ENCODE data around the gene USP3. TPM values are rescaled to one million over a fixed set of nuclear protein-coding genes. Genes with fewer than 3 reads are reported as not detected.

The USP3 gene
- total and polyA plus RNA-seq, 9 of the 15 experiments (the other 6 are each of a cell fraction or from before 2014, with no cell fraction given) = 17.3 to 54.3 (median 34.8) TPM

DNA sequence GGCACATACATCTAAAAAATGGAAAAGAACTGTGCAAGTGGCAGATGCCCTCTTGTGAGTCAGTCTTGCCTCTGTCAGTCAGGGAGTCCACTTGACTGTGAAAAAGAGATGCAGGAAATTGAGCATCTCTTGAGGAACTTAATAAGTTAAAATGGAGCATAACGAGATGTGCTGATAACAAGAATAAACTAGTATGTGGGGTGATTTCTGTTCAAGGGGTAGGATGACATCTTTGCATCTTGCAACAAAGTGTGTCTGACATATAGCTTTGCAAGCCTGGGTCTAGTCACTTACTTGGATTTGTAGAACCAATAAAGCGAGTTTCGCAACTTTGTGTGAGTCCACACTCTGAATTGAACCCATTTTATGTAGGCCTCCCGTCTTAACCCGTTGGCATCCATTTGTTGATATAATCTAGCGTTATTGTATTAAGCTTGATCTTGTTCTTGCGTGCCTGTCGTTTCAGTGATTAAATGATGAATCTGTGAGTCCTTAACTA is 2.2 kb downstream of the USP3 start:
- FAIRE-seq (no peak), DNase-seq (ENCODE audit: extremely low read depth in 1 of 4, low spot score in 3 of 4) (no peak), ATAC-seq (no peak)
- H3K79me2 ChIP-seq (ENCODE audit: control insufficient read depth, insufficient read depth, low read length) = peaks cover 72% of the 10 kb centered on the region
- 36% methylated on average over 8 of the region's 8 CpGs for WGBS (ENCODE audit: insufficient coverage, low coverage, missing lambda C conversion rate)
- peak overlapping the region; percentile 89 for H3K4me2 ChIP-seq (ENCODE audit: insufficient read depth, low read length)
- peaks cover 5% of the 10 kb centered on the region; the same call in 1 of the 3 replicates for H3K36me3 ChIP-seq (ENCODE audit: control insufficient read depth, insufficient read depth, low read length)
- H2AFZ ChIP-seq (ENCODE audit: low read depth, low read length) = no peak overlapping the region
- peaks cover 19 to 52% of the 10 kb centered on the region in 2 experiments for H3K4me1 ChIP-seq (replicated peaks in 1 of 2; ENCODE audit: control insufficient read depth in 2 of 2, insufficient read depth in 2 of 2, low read length in 2 of 2)
- intact Hi-C loops (cut with micrococcal nuclease) = loop anchor here (5.0 kb wide), 1 partner anchor 51 kb away; no protein-coding TSS in a partner anchor
- H3K27ac ChIP-seq (ENCODE audit: extremely low read depth, low read depth, low read length) = no peak overlapping the region
- H3K9me3 ChIP-seq (replicated peaks; ENCODE audit: control insufficient read depth, insufficient read depth, low read depth, low read length) = no peaks in the 10 kb centered on the region
- H3K4me3 ChIP-seq = peak overlapping the region; percentile 87; the same call in 1 of the 2 replicates
- no TSS peak for BruUV-seq (replicated peaks)
- ChIA-PET POLR2A (interaction anchor here (3.0 to 5.4 kb wide), 2 partner anchors 11 to 15 kb away, joined by 16 to 51 read pairs; no protein-coding TSS in a partner anchor), CTCF (ENCODE audit: low intra/inter-chr PET ratio) (interaction anchor here (0.7 kb wide), 1 partner anchor 19 kb away, joined by 3 read pairs; no protein-coding TSS in a partner anchor)
- peaks cover 6% of the 10 kb centered on the region for H3K9me1 ChIP-seq (ENCODE audit: control insufficient read depth, insufficient read depth, low read length)
- H3K27me3 ChIP-seq (ENCODE audit: control insufficient read depth in 2 of 2, insufficient read depth in 2 of 2, low read length in 2 of 2) = no peaks in the 10 kb centered on the region
- H3K9ac ChIP-seq (ENCODE audit: insufficient read depth in 1 of 2, low read depth in 2 of 2, low read length in 2 of 2) = no peak overlapping the region
- peaks cover 20% of the 10 kb centered on the region; the same call in 1 of the 2 replicates for H4K20me1 ChIP-seq (replicated peaks; ENCODE audit: control insufficient read depth, insufficient read depth, low read length)
- in situ Hi-C loops (cut with MboI) = no loop called here
- TF ChIP-seq MAFF (IDR thresholded peaks at IDR 0.05; ENCODE audit: low read length) (no peak), ARID1B (IDR thresholded peaks at IDR 0.05) (no peak), CREB1 (IDR thresholded peaks at IDR 0.05) (no peak), CREB1 (CRISPR knock-in tag; IDR thresholded peaks at IDR 0.05) (no peak), EP400 (IDR thresholded peaks at IDR 0.05) (no peak), ZNF780A (CRISPR knock-in tag; IDR thresholded peaks at IDR 0.05) (no peak), FOXJ3 (CRISPR knock-in tag; IDR thresholded peaks at IDR 0.05) (no peak), TEAD1 (CRISPR knock-in tag; IDR thresholded peaks at IDR 0.05) (no peak), RBM15 (IDR thresholded peaks at IDR 0.05; ENCODE audit: insufficient read depth, low read length) (no peak), E2F3 (CRISPR knock-in tag; IDR thresholded peaks at IDR 0.05) (no peak), YBX1 (IDR thresholded peaks at IDR 0.05) (no peak), PHF20 (IDR thresholded peaks at IDR 0.05; ENCODE audit: partially characterized antibody) (no peak), ZNF175 (CRISPR knock-in tag; IDR thresholded peaks at IDR 0.05; ENCODE audit: low read depth) (no peak), THRAP3 (IDR thresholded peaks at IDR 0.05; ENCODE audit: borderline replicate concordance) (no peak), ZNF445 (CRISPR knock-in tag; IDR thresholded peaks at IDR 0.05; ENCODE audit: low read depth) (no peak), ZFP1 (CRISPR knock-in tag; IDR thresholded peaks at IDR 0.05) (no peak), ZNF263 (CRISPR knock-in tag; IDR thresholded peaks at IDR 0.05; ENCODE audit: borderline replicate concordance) (no peak), BCL6 (CRISPR knock-in tag; IDR thresholded peaks at IDR 0.05) (no peak), RBFOX2 (IDR thresholded peaks at IDR 0.05; ENCODE audit: low read depth, low read length) (peak; percentile 53; the same call in 1 of the 2 replicates)
- TF ChIP-seq, protein P1, sequence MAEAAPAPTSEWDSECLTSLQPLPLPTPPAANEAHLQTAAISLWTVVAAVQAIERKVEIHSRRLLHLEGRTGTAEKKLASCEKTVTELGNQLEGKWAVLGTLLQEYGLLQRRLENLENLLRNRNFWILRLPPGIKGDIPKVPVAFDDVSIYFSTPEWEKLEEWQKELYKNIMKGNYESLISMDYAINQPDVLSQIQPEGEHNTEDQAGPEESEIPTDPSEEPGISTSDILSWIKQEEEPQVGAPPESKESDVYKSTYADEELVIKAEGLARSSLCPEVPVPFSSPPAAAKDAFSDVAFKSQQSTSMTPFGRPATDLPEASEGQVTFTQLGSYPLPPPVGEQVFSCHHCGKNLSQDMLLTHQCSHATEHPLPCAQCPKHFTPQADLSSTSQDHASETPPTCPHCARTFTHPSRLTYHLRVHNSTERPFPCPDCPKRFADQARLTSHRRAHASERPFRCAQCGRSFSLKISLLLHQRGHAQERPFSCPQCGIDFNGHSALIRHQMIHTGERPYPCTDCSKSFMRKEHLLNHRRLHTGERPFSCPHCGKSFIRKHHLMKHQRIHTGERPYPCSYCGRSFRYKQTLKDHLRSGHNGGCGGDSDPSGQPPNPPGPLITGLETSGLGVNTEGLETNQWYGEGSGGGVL (CRISPR knock-in tag; IDR thresholded peaks at IDR 0.05) = no peak

Data from K562 (cell line).